DND-41 (cell line): ENCODE measurements around the gene IGFLR1.

ENCODE experiments used
- ATAC-seq: fragments of 200-7000 bp; cut with Tn5 transposase; 3 replicates; pipeline ENCODE4 v1.9.1; 2021; ENCODE audit warnings: low read depth; ENCODE audit not compliant: insufficient read depth
- DNase-seq: peaks from one replicate; pipeline ENCODE4 v3.0.0-alpha.2; 2020
- H2AFZ ChIP-seq: 2 replicates; pipeline ENCODE4 v1.6.0; 2012; ENCODE audit warnings: low read depth, low read length
- H3K27ac ChIP-seq: 2 replicates; pipeline ENCODE4 v1.5.1; 2012; ENCODE audit warnings: low read length, inconsistent platforms
- H3K27me3 ChIP-seq: fragments of 200-600 bp; sonication (generic); 2 replicates; pipeline ENCODE4 v1.6.0; 2012; ENCODE audit warnings: low read length, mild to moderate bottlenecking, inconsistent platforms; ENCODE audit not compliant: insufficient read depth, poor library complexity
- H3K36me3 ChIP-seq: 2 replicates; pipeline ENCODE4 v1.5.1; 2012; ENCODE audit warnings: low read length, inconsistent platforms; ENCODE audit not compliant: insufficient read depth
- H3K4me1 ChIP-seq: 2 replicates; pipeline ENCODE4 v1.5.1; 2012; ENCODE audit warnings: mild to moderate bottlenecking, low read length; ENCODE audit not compliant: insufficient read depth
- H3K4me2 ChIP-seq: 2 replicates; pipeline ENCODE4 v1.6.0; 2012; ENCODE audit warnings: mild to moderate bottlenecking, moderate library complexity, low read length, inconsistent platforms; ENCODE audit not compliant: insufficient read depth
- H3K4me3 ChIP-seq, 2 experiments: fragments of 200-600 bp in 1 of 2; shearing (Covaris generic) in 1 of 2; 2 replicates each; pipeline ENCODE4 v1.5.1; 2012 to 2016; ENCODE audit warnings: inconsistent platforms in 2 of 2, low read length in 2 of 2, mild to moderate bottlenecking in 2 of 2, low read depth in 1 of 2, moderate library complexity in 1 of 2
- H3K79me2 ChIP-seq: 2 replicates; pipeline ENCODE4 v1.6.0; 2012; ENCODE audit warnings: low read length, inconsistent platforms; ENCODE audit not compliant: insufficient read depth
- H3K9ac ChIP-seq: 2 replicates; pipeline ENCODE4 v1.6.0; 2012; ENCODE audit warnings: low read depth, mild to moderate bottlenecking, inconsistent platforms, low read length, moderate library complexity
- H3K9me3 ChIP-seq: 2 replicates; pipeline ENCODE4 v1.5.1; 2012; ENCODE audit warnings: low read length, moderate library complexity, mild to moderate bottlenecking, inconsistent platforms; ENCODE audit not compliant: insufficient read depth, severe bottlenecking
- H4K20me1 ChIP-seq: 2 replicates; pipeline ENCODE4 v1.6.0; 2012; ENCODE audit warnings: low read length; ENCODE audit not compliant: insufficient read depth
- EZH2 ChIP-seq: IDR thresholded peaks from 3 replicates; pipeline ENCODE4 v1.6.1; 2012; ENCODE audit warnings: borderline replicate concordance, low read depth, mild to moderate bottlenecking, moderate library complexity, low read length, inconsistent platforms; ENCODE audit not compliant: severe bottlenecking
- TF ChIP-seq, protein P1 (sequence below): IDR thresholded peaks from 2 replicates; pipeline ENCODE4 v1.5.1; 2012; ENCODE audit warnings: borderline replicate concordance, low read length, moderate library complexity, mild to moderate bottlenecking; ENCODE audit not compliant: poor library complexity, severe bottlenecking; ENCODE audit errors: extremely low read depth

IGFLR1 gene

DNA sequence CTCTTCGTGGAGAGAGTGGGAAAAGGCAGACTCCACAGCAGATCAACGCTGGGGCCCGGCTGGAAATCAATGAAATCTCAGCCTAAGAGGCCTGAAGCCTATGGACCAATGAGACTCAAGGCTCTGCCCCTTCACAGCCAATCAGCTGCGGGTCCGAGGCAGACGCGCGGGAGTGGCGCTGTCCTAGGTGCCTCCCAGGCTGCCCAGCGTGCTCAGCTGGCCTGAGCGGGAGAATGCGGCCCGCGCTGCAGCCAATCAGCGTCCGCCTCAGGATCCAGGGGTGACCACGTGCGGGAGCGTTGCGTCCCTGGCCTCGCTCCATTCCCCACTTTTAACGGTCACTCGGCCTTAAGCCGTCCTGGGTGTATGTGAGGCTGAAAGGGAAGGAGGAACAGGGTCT is 38.0 kb downstream of the IGFLR1 start, which contains the start of gene ZBTB32:
Gene ZBTB32 (plus strand): TSS at position 341 of the 400 bp plus-strand sequence. CDS start 10,069 bp downstream, outside the sequence.
- H3K4me2 ChIP-seq, result peak within 1 kb of the TSS; percentile 78; the same call in 1 of the 2 replicates
- H3K27me3 ChIP-seq, result peaks cover 6% of the 10 kb centered on the region
- H2AFZ ChIP-seq, result no peak within 1 kb of the TSS
- no peaks in the 10 kb centered on the region for H3K79me2 ChIP-seq
- no peak within 1 kb of the TSS for H3K4me3 ChIP-seq
- H3K27ac ChIP-seq, result no peak within 1 kb of the TSS
- TF ChIP-seq EZH2, result no peak
- TF ChIP-seq, protein P1, sequence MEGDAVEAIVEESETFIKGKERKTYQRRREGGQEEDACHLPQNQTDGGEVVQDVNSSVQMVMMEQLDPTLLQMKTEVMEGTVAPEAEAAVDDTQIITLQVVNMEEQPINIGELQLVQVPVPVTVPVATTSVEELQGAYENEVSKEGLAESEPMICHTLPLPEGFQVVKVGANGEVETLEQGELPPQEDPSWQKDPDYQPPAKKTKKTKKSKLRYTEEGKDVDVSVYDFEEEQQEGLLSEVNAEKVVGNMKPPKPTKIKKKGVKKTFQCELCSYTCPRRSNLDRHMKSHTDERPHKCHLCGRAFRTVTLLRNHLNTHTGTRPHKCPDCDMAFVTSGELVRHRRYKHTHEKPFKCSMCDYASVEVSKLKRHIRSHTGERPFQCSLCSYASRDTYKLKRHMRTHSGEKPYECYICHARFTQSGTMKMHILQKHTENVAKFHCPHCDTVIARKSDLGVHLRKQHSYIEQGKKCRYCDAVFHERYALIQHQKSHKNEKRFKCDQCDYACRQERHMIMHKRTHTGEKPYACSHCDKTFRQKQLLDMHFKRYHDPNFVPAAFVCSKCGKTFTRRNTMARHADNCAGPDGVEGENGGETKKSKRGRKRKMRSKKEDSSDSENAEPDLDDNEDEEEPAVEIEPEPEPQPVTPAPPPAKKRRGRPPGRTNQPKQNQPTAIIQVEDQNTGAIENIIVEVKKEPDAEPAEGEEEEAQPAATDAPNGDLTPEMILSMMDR, result no peak
- DNase-seq (no peak), ATAC-seq (no peak)
- H3K36me3 ChIP-seq, result no peaks in the 10 kb centered on the region
- peaks cover 18% of the 10 kb centered on the region for H3K4me1 ChIP-seq
- H3K9me3 ChIP-seq, result no peaks in the 10 kb centered on the region
- H3K9ac ChIP-seq, result no peak within 1 kb of the TSS
- H4K20me1 ChIP-seq, result no peaks in the 10 kb centered on the region

DNA sequence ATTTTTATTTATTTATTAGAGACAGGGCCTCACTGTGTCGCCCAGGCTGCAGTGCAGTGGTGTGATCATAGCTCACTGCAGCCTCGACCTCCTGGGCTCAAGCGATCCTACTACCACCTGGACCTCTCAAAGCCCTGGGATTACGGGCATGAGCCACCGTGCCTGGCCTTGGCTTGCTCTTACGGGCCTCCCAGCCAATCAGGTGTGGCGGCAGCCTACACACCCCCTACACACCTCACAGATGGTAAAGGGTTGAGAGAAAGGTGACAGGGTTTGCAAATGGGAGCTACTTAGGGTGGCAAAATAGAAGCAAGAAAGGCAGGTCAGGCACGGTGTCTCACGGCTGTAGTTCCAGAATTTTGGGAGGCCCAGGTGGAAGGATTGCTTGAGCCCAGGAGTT is 38.9 kb downstream of the IGFLR1 start:
- TF ChIP-seq, protein P1, result no peak
- TF ChIP-seq EZH2, result no peak

DNA sequence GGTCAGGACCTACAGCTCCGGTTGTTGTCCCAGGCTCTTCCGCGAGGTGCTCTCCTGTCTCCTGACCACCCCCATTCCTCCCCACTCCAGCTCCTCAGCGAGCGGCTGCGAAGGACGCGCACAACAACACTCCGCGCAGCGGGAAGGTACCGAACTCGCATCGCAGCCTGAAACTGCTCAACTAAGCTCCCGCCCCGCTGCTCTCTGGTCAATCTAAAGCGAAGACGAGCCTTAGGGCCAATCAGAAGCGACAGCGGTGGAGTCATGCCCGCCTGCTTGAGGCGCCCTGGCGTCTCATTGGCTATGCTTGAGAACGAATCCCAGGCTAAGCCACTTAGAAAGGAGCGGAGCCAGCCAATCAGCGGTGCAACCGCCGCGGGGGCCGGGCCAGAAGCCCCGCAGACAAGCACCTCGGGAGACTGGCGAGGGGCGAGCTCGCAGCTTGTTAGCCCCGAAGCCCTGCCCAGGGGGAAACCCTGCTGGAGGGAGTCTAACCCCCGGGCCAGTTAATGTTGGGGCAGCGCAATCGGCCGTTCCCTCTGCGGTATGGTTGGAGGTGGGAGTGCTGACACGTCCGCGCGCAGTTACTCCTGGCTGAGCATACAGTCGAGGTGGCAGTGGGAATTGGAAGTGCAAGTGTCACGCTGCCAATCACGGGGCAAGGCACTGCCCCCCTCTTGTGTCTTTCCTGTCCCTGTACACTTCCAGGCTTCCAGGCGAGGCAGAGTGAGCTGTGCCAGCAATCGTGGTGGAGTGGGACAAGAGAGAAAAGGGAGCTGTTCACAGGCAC is 39.8 kb downstream of the IGFLR1 start:
- Histone ChIP-seq H3K36me3 (no peaks in the 10 kb centered on the region), H2AFZ (peak overlapping the region; percentile 98), H3K4me3 (peak overlapping the region; percentile 21 to 78; a peak in 3 of 4 replicates), H3K4me2 (peak overlapping the region; percentile 78), H3K4me1 (peaks cover 18% of the 10 kb centered on the region), H3K27ac (peak overlapping the region; percentile 75), H3K9me3 (no peaks in the 10 kb centered on the region), H3K27me3 (no peaks in the 10 kb centered on the region), H4K20me1 (no peaks in the 10 kb centered on the region), H3K79me2 (no peaks in the 10 kb centered on the region), H3K9ac (peak overlapping the region; percentile 57)
- ATAC-seq (peak; percentile 99), DNase-seq (peak; percentile 98)
- TF ChIP-seq EZH2, result no peak
- TF ChIP-seq, protein P1, result no peak

More for the DNA sequence above, 38.9 kb downstream of the IGFLR1 start:
- no peaks in the 10 kb centered on the region for H3K9me3 ChIP-seq
- peaks cover 4% of the 10 kb centered on the region for H3K27me3 ChIP-seq
- no peaks in the 10 kb centered on the region for H3K79me2 ChIP-seq
- ATAC-seq (no peak), DNase-seq (no peak)
- no peak overlapping the region; the same call in 1 of the 2 replicates for H3K9ac ChIP-seq
- peak overlapping the region; percentile 98; the same call in 1 of the 2 replicates for H2AFZ ChIP-seq
- no peak overlapping the region for H3K27ac ChIP-seq
- H3K4me1 ChIP-seq, result peaks cover 18% of the 10 kb centered on the region
- H3K4me2 ChIP-seq, result peak overlapping the region; percentile 78; the same call in 1 of the 2 replicates
- H4K20me1 ChIP-seq, result no peaks in the 10 kb centered on the region
- no peaks in the 10 kb centered on the region for H3K36me3 ChIP-seq
- no peak overlapping the region for H3K4me3 ChIP-seq
